Measurements from ENCODE around the gene KMT2C.

The KMT2C gene

GRCh38 chr7:152180587-152180986 is 255.2 kb downstream of the KMT2C start:
- no peak for DNase-seq

DNA sequence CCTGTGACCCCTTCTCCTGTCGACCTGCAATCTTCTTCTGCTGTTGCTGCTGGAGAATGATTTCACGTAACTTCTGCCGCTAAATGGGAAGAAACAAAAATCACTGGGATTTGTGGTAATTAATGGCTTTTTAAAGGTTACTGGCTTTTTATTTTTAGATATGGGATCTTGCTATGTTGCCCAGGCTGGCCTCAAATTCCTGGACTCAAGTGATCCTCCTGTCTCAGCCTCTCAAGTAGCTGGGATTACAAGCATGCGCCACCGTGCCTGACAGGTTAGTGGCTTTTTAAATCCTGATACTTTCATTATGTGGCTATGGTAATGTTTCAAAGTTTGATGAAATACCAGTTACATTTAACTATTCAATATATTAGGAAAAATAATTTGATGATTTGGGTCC is 255.8 kb downstream of the KMT2C start:
- no peak for DNase-seq

DNA sequence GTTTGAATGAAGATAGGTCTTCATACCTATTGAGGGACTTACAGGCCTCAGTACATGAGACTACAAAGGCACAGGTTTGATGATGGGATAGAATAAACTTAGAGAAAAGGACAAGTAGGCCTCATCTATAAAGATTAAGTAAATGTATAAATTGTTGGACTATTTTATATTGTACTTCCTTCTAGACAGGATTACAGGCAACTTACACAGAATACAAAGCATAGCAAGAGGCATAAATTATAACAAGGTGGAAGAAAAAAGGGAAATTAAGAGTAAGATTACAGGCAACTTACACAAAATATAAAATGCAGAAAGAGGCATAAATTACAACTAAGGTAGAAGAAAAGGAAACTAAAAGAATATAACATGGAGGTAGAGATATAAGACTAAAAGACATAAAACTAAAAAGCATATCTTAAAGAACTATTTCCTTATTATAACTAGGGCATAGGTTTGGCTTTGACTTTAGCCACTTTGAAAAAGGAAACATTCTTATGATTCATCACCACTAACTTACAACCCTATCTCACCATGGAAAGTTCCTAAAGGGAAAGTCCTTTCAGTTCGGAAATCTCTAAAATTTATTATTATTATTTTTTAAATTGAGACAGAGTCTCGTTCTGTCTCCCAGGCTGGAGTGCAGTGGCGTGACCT is 257.3 kb downstream of the KMT2C start:
- no peak for DNase-seq

DNA sequence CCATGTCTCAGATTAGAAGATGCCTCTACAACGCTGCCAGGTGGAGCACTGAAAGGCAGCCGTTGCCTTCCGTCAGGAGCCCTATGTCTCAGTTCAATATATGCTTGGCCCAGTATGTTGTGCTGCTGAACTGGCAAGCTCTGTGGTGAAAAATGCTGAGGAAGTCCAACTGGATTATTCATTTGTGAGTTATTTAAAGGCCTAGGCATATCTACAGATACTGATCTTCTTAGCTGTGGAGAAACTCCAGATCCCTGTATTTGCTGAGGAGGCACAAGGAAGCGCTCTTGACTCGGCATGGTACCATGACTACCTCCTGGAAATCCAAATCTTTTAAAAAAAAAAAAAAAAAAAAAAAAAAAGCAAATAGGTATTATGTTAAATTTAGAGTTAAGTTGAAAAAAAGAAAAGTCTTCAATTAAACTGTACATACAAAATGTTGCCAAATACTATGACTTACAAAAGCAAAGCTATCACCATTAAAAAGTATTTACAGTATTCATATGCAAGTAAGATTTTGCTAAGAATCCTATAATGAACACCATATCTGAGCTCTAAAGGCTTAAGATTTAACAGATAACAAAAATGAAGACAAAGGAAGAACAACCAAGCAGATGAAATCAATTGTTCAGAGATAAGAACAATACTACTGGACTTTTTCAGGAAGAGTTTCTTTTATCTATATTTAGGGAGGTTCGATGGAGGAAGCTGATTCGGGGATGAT is 258.0 kb downstream of the KMT2C start:
- no peak for DNase-seq

- no peak for DNase-seq
These were observed 259.0 kb downstream of the KMT2C start for GRCh38 chr7:152176797-152177196.

DNA sequence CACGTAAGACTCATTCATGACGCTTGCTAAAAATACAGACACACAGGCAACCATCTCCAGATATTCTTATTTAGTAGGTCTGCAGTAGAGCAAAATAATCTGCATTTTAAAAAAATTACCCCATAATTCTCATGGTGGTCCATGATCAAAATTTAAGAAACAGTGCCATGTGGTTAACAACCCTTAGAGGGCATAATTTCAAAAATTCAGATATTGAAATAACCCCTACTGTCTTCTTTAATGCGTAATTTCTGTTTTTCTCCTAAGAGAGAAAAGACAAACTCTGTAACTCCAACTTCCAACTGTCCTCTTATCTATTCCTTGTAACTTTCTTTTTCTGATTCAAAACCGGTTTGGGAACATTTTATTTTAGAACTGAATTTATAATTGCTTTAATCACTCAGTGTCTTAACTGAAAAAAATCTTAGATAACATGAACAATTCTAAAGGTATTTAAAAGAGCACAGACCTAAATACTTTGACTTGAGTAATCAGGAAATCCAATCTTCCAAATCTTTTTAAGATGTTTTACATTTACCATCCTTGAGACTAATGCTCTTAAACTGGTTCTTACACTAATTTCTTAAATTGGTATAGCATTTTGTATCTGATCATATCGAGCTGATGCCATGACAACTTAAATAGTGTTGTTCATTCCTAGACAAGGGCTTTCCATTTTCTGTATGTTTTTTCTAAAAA is 262.3 kb downstream of the KMT2C start:
- DNase-seq: no peak

DNA sequence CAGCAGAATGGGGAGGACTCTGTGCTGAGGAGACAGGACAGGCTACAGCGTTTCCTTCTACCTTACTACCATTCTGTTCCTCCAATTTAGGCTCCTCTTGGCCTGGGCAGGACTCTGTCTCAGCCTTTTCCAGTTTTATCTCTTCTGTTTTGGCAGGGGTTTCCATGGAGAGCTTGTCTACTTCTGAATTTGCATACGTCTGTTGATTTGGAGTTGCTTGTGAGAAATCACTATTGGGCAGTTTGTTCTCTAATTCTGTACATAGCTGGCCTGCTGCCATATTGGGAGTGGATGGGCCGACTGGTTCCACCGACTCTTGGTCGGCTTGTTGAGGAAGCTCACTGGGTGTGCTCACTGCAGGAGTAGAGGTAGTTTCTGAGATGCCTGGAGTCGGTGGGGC is 273.5 kb downstream of the KMT2C start:
- no peak for DNase-seq

DNA sequence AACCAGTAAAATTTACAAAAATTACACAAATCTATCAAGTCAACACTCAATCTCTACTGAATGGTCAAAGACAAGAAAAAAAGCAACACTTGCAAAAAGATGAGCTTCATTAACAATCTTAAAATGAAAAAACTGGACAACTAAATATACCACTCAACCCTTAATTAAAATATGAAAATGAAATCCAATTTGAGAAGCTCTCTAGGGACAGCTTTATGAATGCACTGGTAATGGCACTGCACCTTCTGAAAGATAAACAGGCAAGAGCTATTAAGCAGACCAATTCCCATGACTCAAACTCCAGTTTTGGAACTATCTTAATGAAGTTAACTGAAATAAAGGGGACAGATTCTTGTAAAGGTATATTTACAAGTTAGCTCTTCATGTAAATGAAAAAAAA is 274.6 kb downstream of the KMT2C start:
- DNase-seq: no peak

DNA sequence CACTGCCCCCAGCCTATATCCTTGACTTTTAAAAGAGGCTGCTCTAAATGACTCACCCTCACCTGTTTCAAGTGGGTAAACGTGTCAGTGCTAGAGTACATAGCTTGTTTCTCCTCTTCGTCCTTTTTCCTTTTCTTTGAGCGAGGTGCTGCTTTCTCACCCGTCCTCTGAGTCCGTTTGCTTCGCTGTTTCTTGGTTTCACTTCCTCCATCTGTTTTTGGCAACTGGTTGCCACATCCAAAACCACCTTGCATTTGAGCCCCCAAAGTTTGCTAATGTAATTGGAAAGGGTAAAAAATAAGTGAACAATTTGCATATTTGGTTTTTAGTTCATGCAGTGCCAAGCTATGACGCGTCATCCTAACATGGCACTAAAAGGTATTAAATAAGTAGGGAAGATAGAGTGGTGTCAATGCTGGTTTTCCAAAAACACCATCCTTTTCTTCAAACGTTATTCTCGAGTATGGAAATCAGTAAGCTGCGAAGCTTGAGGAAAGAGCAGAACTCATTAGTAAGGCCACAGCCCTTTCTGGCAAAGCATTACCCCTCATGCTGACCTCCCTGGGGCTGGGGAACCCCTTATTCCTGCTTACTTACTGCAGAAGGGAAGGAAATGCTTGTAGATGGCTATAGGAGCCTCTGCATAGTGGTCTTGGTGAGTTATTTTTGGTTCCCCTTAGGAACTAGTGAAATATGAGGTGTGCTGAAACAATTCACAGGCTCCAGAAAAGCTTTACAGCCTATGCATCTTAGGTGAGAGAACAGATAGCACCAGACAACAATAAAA is 276.8 kb downstream of the KMT2C start:
- DNase-seq: no peak

DNA sequence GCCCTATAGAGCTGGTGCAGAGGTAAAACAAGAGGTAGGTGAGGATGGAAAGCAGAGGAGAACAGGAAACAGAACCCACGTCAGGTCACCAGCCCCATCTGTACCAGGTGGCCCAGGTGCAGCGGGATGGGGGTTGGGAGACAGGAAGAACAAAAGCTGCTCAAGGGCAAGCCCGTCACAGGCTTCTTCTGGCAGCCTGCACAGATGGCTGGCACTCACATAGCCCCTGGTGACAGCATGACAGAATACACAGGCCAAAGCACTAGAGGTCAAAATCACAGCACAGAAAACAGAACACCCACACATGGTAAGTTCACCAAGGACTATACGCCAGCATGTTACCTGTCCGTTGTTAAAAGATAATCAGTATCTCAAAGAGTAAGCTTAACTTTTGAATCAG is 283.5 kb downstream of the KMT2C start:
- no peak for DNase-seq

DNA sequence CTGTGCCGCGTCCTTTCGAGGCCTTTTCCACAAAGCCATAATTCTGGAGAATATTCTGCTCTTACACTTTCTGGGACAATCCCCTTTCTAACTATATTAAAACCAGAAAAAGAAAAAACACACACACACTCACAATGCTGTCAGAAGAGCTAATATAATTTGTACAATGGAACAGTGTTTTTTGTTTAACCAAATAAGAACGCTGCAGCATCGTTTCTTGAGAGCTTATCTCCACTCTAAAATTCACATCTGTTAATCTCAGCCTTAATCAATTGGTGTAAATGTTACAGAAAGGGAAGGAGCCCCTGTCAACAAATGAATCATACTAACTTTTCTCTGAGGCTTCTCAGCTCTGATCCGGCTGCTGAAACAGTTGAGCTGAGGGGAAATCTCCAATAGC is 286.4 kb downstream of the KMT2C start:
- no peak for DNase-seq

GRCh38 chr7:152148706-152149105 is 287.1 kb downstream of the KMT2C start:
- no peak for DNase-seq

- no peak for DNase-seq
These were observed 289.8 kb downstream of the KMT2C start for GRCh38 chr7:152145853-152146466.

DNA sequence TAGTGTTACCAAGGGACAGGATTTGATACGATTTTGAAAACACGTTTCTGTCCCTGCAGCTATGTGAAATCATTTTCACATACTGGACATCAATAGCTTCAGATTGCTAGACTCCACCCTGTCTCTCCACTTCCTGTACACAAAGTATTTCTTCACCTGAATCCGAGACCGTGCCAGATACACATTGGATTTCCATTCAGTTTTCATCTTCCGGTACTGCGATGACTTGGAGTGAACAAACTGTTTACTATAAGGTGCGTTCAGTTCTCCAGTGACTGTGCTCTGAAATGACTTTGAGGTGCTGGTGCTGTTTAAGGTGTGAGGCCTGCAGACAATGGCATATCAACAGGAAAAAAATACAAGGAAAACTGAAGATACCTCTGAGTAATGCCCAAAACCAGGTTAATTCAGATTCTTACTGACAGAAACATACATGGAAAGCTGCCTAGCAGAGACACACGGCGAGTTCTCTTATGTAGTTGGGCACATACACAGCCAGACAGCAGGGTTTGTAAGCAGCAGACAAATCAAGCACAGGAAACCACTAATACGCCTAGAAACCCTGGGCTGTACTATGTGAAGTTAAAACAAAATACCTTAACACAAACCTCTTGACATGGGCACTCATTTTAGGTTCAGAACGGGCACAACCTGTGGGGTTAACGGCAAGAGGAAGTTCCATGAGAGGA is 291.1 kb downstream of the KMT2C start:
- no peak for DNase-seq

GRCh38 chr7:152142976-152143595 is 292.7 kb downstream of the KMT2C start:
- DNase-seq: no peak

DNA sequence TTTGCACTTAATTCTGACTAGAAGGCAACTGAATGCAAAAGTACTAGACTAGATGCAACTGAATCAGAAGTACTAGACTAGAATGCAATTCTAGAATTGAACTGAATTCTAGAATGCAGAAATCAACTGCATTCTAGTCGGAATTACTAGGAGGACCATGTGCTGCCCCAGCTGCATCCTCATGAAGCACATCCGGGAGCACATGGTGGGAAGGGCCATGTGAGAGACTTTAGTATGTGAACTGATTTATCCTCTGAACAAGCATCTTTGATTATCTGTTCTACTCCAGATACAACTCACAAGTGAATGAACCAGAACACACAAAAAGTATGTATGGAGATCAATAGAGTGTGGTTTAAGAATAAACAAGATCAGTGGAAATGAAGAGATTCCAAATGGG is 295.2 kb downstream of the KMT2C start:
- DNase-seq: no peak

DNA sequence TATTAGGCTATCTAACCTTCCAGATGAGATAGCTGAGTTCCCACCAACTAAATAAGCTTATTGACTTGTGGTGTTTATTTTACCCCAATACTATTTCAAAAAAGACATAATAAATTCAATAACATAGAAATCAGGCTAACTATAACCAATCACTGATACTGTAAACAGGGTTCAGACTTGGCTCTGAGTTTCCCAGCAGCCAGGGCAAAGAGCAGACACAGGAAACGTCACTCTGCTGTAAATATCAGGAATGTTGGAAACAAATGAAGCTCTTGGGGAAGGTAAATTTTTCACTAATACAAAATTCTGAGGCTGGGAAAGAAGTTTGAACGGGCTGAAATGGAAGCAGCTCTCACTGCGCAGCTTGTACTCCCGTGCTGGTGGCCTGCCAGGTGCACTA is 295.7 kb downstream of the KMT2C start:
- DNase-seq: no peak

GRCh38 chr7:152137476-152138025 is 298.3 kb downstream of the KMT2C start:
- no peak for DNase-seq

- no peak for DNase-seq
These were observed 299.1 kb downstream of the KMT2C start for GRCh38 chr7:152136686-152137085.

DNA sequence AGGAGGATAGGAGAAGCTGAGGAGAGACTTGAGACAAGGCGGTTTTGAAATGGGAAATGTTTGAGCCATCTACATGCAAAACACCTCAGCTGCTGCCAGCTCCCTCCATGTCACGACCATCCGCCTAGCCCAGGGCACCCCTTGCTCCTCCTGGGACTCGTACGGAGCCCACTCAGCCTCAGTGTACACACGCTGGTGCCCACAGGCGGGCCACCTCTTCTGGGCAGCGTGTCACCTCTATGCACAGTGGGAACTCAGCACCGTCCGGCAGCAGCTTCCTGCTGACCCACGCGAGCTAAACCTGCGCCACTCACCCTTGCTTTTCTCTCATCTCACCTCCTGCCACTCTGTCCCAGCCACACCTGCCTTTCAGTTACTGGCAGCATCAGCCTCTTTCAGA is 302.0 kb downstream of the KMT2C start:
- no peak for DNase-seq

- no peak for DNase-seq
These were observed 303.0 kb downstream of the KMT2C start for GRCh38 chr7:152132812-152133211.
